SHP77 (cell line): Measurements from ENCODE around the gene MCM10.
"Not testable (repeated sequence)": the region's sequence is repeated elsewhere in the genome, so short reads cannot be mapped to it uniquely, and the experiment has no call there.

Experiments used
- DNase-seq, 2 experiments: peaks; one replicate each; lab custom pipeline; 2025; lab: John Stamatoyannopoulos, UW

Gene MCM10

GRCh38 chr10:13221572-13221971 lies 60.2 kb downstream of the MCM10 start:
- no peak for DNase-seq

- no peak for DNase-seq
These were observed 60.8 kb downstream of the MCM10 start for GRCh38 chr10:13222151-13222550.

- no peak for DNase-seq
These were observed 61.2 kb downstream of the MCM10 start for GRCh38 chr10:13222566-13222965.

- no peak for DNase-seq
These were observed 61.9 kb downstream of the MCM10 start for GRCh38 chr10:13223241-13223640.

- no peak for DNase-seq
These were observed 63.0 kb downstream of the MCM10 start for GRCh38 chr10:13224210-13224995.

GRCh38 chr10:13225601-13226000 lies 64.2 kb downstream of the MCM10 start:
- DNase-seq: no peak

- DNase-seq: no peak
These were observed 65.7 kb downstream of the MCM10 start for GRCh38 chr10:13227031-13227430.

GRCh38 chr10:13231190-13231589 lies 69.8 kb downstream of the MCM10 start:
- no peak for DNase-seq

GRCh38 chr10:13231808-13232207 lies 70.5 kb downstream of the MCM10 start:
- no peak for DNase-seq

GRCh38 chr10:13233358-13233757 lies 72.0 kb downstream of the MCM10 start:
- DNase-seq: no peak

- DNase-seq: no peak
These were observed 72.8 kb downstream of the MCM10 start, which contains the start of gene UCMA for GRCh38 chr10:13234172-13234571. Gene UCMA (minus strand): TSS chr10:13234374. CDS start chr10:13234258, 116 bp downstream.

- not testable (repeated sequence) for DNase-seq
These were observed 73.4 kb downstream of the MCM10 start for GRCh38 chr10:13234736-13235135.

GRCh38 chr10:13236638-13237037 lies 75.3 kb downstream of the MCM10 start:
- DNase-seq: no peak

GRCh38 chr10:13238271-13239077 lies 77.1 kb downstream of the MCM10 start:
- no peak for DNase-seq

- no peak for DNase-seq
These were observed 78.6 kb downstream of the MCM10 start for GRCh38 chr10:13239923-13240322.

- DNase-seq: no peak
These were observed 80.3 kb downstream of the MCM10 start for GRCh38 chr10:13241613-13242012.

GRCh38 chr10:13242260-13242659 lies 80.9 kb downstream of the MCM10 start:
- DNase-seq: not testable (repeated sequence)

- DNase-seq: no peak
These were observed 85.9 kb downstream of the MCM10 start for GRCh38 chr10:13247246-13247645.

- DNase-seq: no peak
These were observed 86.4 kb downstream of the MCM10 start for GRCh38 chr10:13247784-13248183.

- no peak for DNase-seq
These were observed 92.4 kb downstream of the MCM10 start for GRCh38 chr10:13253726-13254125.

GRCh38 chr10:13256627-13257026 lies 95.3 kb downstream of the MCM10 start:
- no peak for DNase-seq

- DNase-seq: no peak
These were observed 96.3 kb downstream of the MCM10 start for GRCh38 chr10:13257621-13258140.
